IMR-90 (cell line): ENCODE data around the gene PRDM13. TPM values are rescaled to one million over a fixed set of nuclear protein-coding genes. Genes with fewer than 3 reads are reported as not detected.

Experiments used
- ATAC-seq: fragments of 200-7000 bp; cut with Tn5 transposase; 2 replicates; pipeline ENCODE4 v1.9.1; 2020; ENCODE audit warnings: low read depth, mild to moderate bottlenecking, moderate library complexity
- BruUV-seq: library from RNA; stranded (reverse); fragments of 400-500 nt; replicated peaks from 2 replicates; lab custom pipeline; 2021; lab: Mats Ljungman, UMichigan
- CTCF ChIA-PET: fragments of 300-600 bp; formaldehyde crosslinking; extraction: SDS; loops from one replicate; lab custom pipeline; 2021; ENCODE audit warnings: antibody characterized with exemption; lab: Yijun Ruan, JAX
- POLR2A ChIA-PET: fragments of 300-600 bp; sonication (Branson Sonifier 250); formaldehyde crosslinking; loops from one replicate; lab custom pipeline; 2022; ENCODE audit warnings: antibody characterized with exemption; ENCODE audit not compliant: unreplicated experiment; lab: Charles Lee
- DNase-seq: peaks from one replicate; pipeline ENCODE4 v3.0.0; 2013
- H2AFZ ChIP-seq: replicated peaks from 2 replicates; pipeline ENCODE3; 2013; ENCODE audit warnings: low read length, mild to moderate bottlenecking; ENCODE audit not compliant: poor library complexity
- H2AK5ac ChIP-seq: 2 replicates; pipeline ENCODE4 v1.6.1; 2013; ENCODE audit warnings: low read depth, low read length, inconsistent platforms
- H2AK9ac ChIP-seq: replicated peaks from 2 replicates; pipeline ENCODE3; 2013; ENCODE audit warnings: mild to moderate bottlenecking, low read depth, low read length, moderate library complexity; ENCODE audit not compliant: poor library complexity
- H2BK120ac ChIP-seq: 2 replicates; pipeline ENCODE4 v1.6.1; 2013; ENCODE audit warnings: low read depth, low read length, inconsistent platforms
- H2BK15ac ChIP-seq: 3 replicates; pipeline ENCODE4 v1.6.1; 2013; ENCODE audit warnings: low read depth, low read length, inconsistent platforms
- H2BK20ac ChIP-seq: 2 replicates; pipeline ENCODE4 v1.6.1; 2013; ENCODE audit warnings: low read depth, mild to moderate bottlenecking, inconsistent platforms, low read length, moderate library complexity
- H2BK5ac ChIP-seq: 2 replicates; pipeline ENCODE4 v1.6.1; 2013; ENCODE audit warnings: mild to moderate bottlenecking, low read depth, low read length, inconsistent platforms; ENCODE audit not compliant: poor library complexity, severe bottlenecking
- H3K14ac ChIP-seq: replicated peaks from 2 replicates; pipeline ENCODE4 v1.6.1; 2013; ENCODE audit warnings: low read depth, low read length, inconsistent platforms
- H3K18ac ChIP-seq: 2 replicates; pipeline ENCODE4 v1.6.1; 2013; ENCODE audit warnings: low read depth, low read length, control low read depth
- H3K23ac ChIP-seq: 2 replicates; pipeline ENCODE4 v1.6.1; 2013; ENCODE audit warnings: low read depth, low read length, inconsistent platforms
- H3K27ac ChIP-seq: 2 replicates; pipeline ENCODE4 v1.5.1; 2013; ENCODE audit warnings: mild to moderate bottlenecking, control low read depth, low read length; ENCODE audit not compliant: insufficient read depth
- H3K27me3 ChIP-seq: 2 replicates; pipeline ENCODE4 v1.6.1; 2013; ENCODE audit warnings: low read length; ENCODE audit not compliant: control insufficient read depth, insufficient read depth
- H3K36me3 ChIP-seq: 2 replicates; pipeline ENCODE4 v1.6.1; 2013; ENCODE audit warnings: low read length, mixed read lengths; ENCODE audit not compliant: control insufficient read depth, insufficient read depth
- H3K4ac ChIP-seq: 2 replicates; pipeline ENCODE4 v1.6.1; 2013; ENCODE audit warnings: low read depth, low read length, inconsistent platforms
- H3K4me1 ChIP-seq: 2 replicates; pipeline ENCODE4 v1.6.1; 2013; ENCODE audit warnings: low read length, mixed read lengths; ENCODE audit not compliant: control insufficient read depth, insufficient read depth
- H3K4me2 ChIP-seq: 2 replicates; pipeline ENCODE4 v1.6.1; 2013; ENCODE audit warnings: low read depth, mild to moderate bottlenecking, control low read depth, low read length, moderate library complexity
- H3K4me3 ChIP-seq: 2 replicates; pipeline ENCODE4 v1.5.1; 2013; ENCODE audit warnings: low read depth, mild to moderate bottlenecking, control low read depth, low read length, moderate library complexity; ENCODE audit not compliant: insufficient read depth
- H3K56ac ChIP-seq: 2 replicates; pipeline ENCODE4 v1.6.1; 2013; ENCODE audit warnings: low read length, inconsistent platforms; ENCODE audit not compliant: insufficient read depth; ENCODE audit errors: extremely low read depth
- H3K79me1 ChIP-seq, 2 experiments: 2 replicates each; pipeline ENCODE4 v1.6.1; 2013; ENCODE audit warnings: low read length in 2 of 2, inconsistent platforms in 1 of 2, low read depth in 1 of 2
- H3K9ac ChIP-seq: 2 replicates; pipeline ENCODE4 v1.6.1; 2013; ENCODE audit warnings: low read depth, low read length, control low read depth
- H3K9me1 ChIP-seq: 2 replicates; pipeline ENCODE4 v1.6.1; 2013; ENCODE audit warnings: low read length, inconsistent platforms; ENCODE audit not compliant: insufficient read depth
- H3K9me3 ChIP-seq: 2 replicates; pipeline ENCODE4 v1.6.1; 2013; ENCODE audit warnings: low read length; ENCODE audit not compliant: control insufficient read depth, insufficient read depth
- H4K20me1 ChIP-seq: 2 replicates; pipeline ENCODE4 v1.6.1; 2013; ENCODE audit warnings: low read length, inconsistent platforms; ENCODE audit not compliant: insufficient read depth
- H4K5ac ChIP-seq: 2 replicates; pipeline ENCODE4 v1.6.1; 2013; ENCODE audit warnings: mild to moderate bottlenecking, low read depth, low read length, control low read depth
- H4K8ac ChIP-seq, 2 experiments: 2 replicates each; pipeline ENCODE4 v1.6.1; 2013; ENCODE audit warnings: low read depth in 2 of 2, low read length in 2 of 2, control low read depth in 1 of 2, inconsistent platforms in 1 of 2
- H4K91ac ChIP-seq: 2 replicates; pipeline ENCODE4 v1.6.1; 2013; ENCODE audit warnings: low read depth, low read length, inconsistent platforms; ENCODE audit not compliant: insufficient read depth
- CHD1 ChIP-seq: IDR thresholded peaks from 2 replicates; pipeline ENCODE4 v1.6.1; 2012; ENCODE audit warnings: low read depth, low read length, improper control_type of control experiment
- MAFK ChIP-seq: IDR thresholded peaks from 2 replicates; pipeline ENCODE4 v1.6.1; 2012; ENCODE audit warnings: low read depth, low read length, improper control_type of control experiment
- MAZ ChIP-seq: IDR thresholded peaks from 2 replicates; pipeline ENCODE4 v1.6.1; 2012; ENCODE audit warnings: low read depth, mild to moderate bottlenecking, low read length, improper control_type of control experiment, moderate library complexity, borderline replicate concordance
- NFE2L2 ChIP-seq: fragments of 150-350 bp; IDR thresholded peaks from 2 replicates; pipeline ENCODE4 v1.6.1; 2016; ENCODE audit warnings: low read depth, mild to moderate bottlenecking, low read length
- RAD21 ChIP-seq: IDR thresholded peaks from 2 replicates; pipeline ENCODE4 v1.6.1; 2012; ENCODE audit warnings: low read length, improper control_type of control experiment
- RCOR1 ChIP-seq: IDR thresholded peaks from 2 replicates; pipeline ENCODE4 v1.6.1; 2012; ENCODE audit warnings: mild to moderate bottlenecking, low read length, improper control_type of control experiment; ENCODE audit not compliant: insufficient replicate concordance
- SMC3 ChIP-seq: fragments of 150-350 bp; IDR thresholded peaks from 2 replicates; pipeline ENCODE4 v1.6.1; 2016; ENCODE audit warnings: low read depth, mild to moderate bottlenecking, antibody characterized with exemption, low read length, moderate library complexity
- whole genome bisulfite sequencing, 2 experiments: methylation state at CpG; one replicate each; pipeline versions ENCODE4 v1.1.5 to v1.1.7; 2013; ENCODE audit warnings: missing lambda C conversion rate in 2 of 2; ENCODE audit not compliant: insufficient read length in 1 of 2; ENCODE audit errors: extremely low coverage in 2 of 2; 5-methylcytosine and 5-hydroxymethylcytosine counted together
- dilution Hi-C: fragments of 300-500 bp; cut with HindIII; formaldehyde crosslinking; loops from one replicate; pipeline ENCODE4 v1.14.3; 2018; ENCODE audit warnings: low sequenced_read_pairs; ENCODE audit not compliant: unreplicated experiment
- in situ Hi-C: fragments of 300-500 bp; cut with MboI; formaldehyde crosslinking; loops from 3 replicates; pipeline ENCODE4 v1.14.3; 2019; ENCODE audit warnings: low sequenced_read_pairs, inconsistent platforms, mixed read lengths
- intact Hi-C: fragments of 100-400 bp; cut with micrococcal nuclease; formaldehyde crosslinking; loops from 2 replicates; pipeline ENCODE4 v1.10.0; 2022
- polyA plus RNA-seq, 3 experiments: library from polyadenylated mRNA; depleted of rRNA; stranded (reverse); fragments of >200 nt; gene quantifications; 2 replicates each; pipeline ENCODE4 v1.2.3, GENCODE V29; 2012; ENCODE audit warnings: low replicate concordance in 1 of 3
- total RNA-seq: library from RNA; depleted of rRNA; stranded (reverse); fragments of >200 nt; gene quantifications from 2 replicates; pipeline ENCODE4 v1.2.3, GENCODE V29; 2012
- TF ChIP-seq, protein P1 (sequence below): fragments of 150-350 bp; IDR thresholded peaks from 2 replicates; pipeline ENCODE4 v1.6.1; 2017; ENCODE audit warnings: mild to moderate bottlenecking, antibody characterized with exemption, low read length, low read depth

Gene PRDM13
- total and polyA plus RNA-seq, 2 of the 4 experiments (the other 2 are of a cell fraction): not detected

DNA sequence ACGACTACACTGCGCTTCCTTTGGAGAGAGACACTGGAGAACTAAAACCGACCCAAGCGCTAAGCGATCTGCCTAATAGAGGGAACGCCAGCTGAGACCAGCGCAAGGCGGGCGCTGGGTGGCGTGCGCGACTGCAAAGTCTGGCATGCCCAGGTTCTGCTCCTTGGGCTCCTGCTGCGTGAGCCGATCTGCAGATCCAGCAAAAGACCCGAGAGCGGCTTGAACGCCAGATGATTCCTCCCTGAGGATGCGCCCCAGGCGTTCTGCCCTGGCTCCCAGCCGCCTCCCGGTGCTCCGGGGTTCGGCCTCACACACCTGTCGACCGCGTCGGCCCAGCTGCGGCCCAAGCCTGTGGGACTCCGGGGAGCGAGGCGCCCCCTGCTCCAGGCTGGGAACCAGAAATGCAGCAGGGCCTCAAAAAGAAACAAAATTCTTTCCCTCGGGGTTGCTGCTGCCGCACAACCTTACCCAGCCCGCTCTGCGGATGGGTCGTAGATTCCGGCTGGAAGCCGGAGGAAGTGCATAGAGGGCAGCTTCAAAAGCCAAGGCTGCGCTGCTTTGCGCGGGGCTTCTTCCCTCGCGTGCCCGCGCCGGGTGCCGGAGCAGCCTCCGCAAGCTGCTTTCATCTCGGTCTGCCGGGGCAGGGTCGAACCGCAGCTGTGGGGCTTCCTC lies 17.9 kb upstream of the PRDM13 start (continued):
- no peak for TF ChIP-seq MAZ
- no peak for TF ChIP-seq CHD1

DNA sequence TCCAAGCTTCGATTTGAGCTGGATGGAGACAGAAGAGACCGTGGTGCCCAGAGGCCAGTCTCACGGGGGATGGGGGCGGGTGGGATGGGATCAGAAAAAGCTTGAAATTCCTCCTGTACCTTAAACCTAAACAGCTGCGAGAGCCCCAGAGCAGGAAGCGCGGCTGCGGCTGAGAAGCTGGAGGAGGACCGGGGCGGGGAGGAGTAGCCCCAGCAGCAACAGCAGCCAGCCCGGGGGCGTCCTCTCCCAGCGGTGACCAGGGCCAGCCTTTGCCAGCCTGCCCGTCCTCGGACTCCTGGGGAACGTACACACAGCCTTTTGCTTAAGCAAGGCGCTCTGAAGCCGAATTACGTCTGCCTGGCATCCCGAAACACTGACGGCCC lies 17.4 kb upstream of the PRDM13 start:
- Histone ChIP-seq H3K9ac (no peak overlapping the region), H3K9me1 (no peaks in the 10 kb centered on the region; the same call in 1 of the 2 replicates), H3K4me2 (peak overlapping the region; percentile 81), H3K18ac (no peak overlapping the region), H3K56ac (no peak overlapping the region), H2AK9ac (no peak overlapping the region), H3K4me1 (no peaks in the 10 kb centered on the region), H2BK20ac (no peak overlapping the region), H3K36me3 (no peaks in the 10 kb centered on the region), H2BK15ac (no peak overlapping the region), H3K27ac (no peak overlapping the region), H3K9me3 (peaks cover 3% of the 10 kb centered on the region), H2BK5ac (no peak overlapping the region), H3K79me1 (no peaks in the 10 kb centered on the region), H4K8ac (no peak overlapping the region), H3K4me3 (peak overlapping the region; percentile 30), H2AFZ (peak overlapping the region; percentile 85), H4K20me1 (no peaks in the 10 kb centered on the region), H3K14ac (no peak overlapping the region), H2AK5ac (no peak overlapping the region), H3K4ac (no peak overlapping the region), H2BK120ac (no peak overlapping the region), H4K91ac (no peak overlapping the region), H3K23ac (no peak overlapping the region; the same call in 1 of the 2 replicates), H4K5ac (no peak overlapping the region), H3K27me3 (peaks cover 73% of the 10 kb centered on the region)
- 0% methylated on average over 2 of the region's 21 CpGs; no CpG with 5 or more reads in 1 of the 2 experiments for WGBS, 2 experiments
- intact Hi-C loops (loop anchor here (2.0 kb wide), 1 partner anchor 234 kb away; no protein-coding TSS in a partner anchor), dilution Hi-C loops (no loop called here), in situ Hi-C loops (loop anchor here (25.0 kb wide), 1 partner anchor 873 kb away; the partner anchor contains the start of gene SIM1)
- ChIA-PET CTCF (no interaction called here), POLR2A (interaction anchor here (0.6 kb wide), 1 partner anchor 69 kb away, joined by 3 read pairs; no protein-coding TSS in a partner anchor)
- BruUV-seq: no TSS peak
- DNase-seq (no peak), ATAC-seq (peak; percentile 41)
- TF ChIP-seq, protein P1, sequence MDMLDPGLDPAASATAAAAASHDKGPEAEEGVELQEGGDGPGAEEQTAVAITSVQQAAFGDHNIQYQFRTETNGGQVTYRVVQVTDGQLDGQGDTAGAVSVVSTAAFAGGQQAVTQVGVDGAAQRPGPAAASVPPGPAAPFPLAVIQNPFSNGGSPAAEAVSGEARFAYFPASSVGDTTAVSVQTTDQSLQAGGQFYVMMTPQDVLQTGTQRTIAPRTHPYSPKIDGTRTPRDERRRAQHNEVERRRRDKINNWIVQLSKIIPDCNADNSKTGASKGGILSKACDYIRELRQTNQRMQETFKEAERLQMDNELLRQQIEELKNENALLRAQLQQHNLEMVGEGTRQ: no peak
- no peak for TF ChIP-seq NFE2L2
- TF ChIP-seq RAD21: no peak
- no peak for TF ChIP-seq RCOR1
- no peak for TF ChIP-seq MAZ
- TF ChIP-seq CHD1: no peak
- no peak for TF ChIP-seq SMC3
- no peak for TF ChIP-seq MAFK
